NCI-H2081 (cell line): ENCODE data around the gene DOCK3.
A peak's percentile ranks its signal among the peaks of the same experiment; 100 is the strongest.
"Not testable (repeated sequence)": the region's sequence is repeated elsewhere in the genome, so short reads cannot be mapped to it uniquely, and the experiment has no call there.

Source experiments
- DNase-seq, 2 experiments: peaks; one replicate each; lab custom pipeline; 2025; lab: John Stamatoyannopoulos, UW

Gene DOCK3

DNA sequence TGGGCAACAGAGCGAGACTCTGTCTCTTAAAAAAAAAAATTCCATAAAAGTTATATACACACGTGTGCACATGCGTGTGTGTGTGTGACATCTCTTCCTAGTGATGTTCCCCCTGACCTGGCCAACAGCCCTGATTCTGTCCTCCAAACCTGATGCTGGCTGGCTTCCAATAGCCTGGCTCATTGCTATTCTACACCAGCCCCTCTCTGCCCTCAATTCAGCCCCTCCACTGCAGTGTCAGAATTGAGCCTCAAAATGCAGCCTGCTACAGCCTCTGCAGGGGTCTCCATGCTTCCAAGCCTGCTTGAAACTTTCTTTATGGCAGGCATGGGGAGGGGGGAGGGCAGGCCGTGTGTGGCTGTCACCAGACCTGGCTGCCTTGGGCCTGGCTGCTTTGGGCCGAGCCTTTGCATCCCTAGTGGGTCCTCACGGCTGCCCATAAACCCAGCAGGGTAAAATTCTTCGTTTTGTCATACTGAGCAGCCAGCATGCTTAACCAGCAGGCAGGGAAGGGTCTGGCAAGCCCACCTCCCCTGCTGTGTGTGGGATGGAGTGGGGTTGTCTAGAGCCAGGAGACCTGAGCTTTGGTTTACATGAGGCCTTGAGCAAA lies 22.7 kb upstream of the DOCK3 start:
- no peak for DNase-seq

DNA sequence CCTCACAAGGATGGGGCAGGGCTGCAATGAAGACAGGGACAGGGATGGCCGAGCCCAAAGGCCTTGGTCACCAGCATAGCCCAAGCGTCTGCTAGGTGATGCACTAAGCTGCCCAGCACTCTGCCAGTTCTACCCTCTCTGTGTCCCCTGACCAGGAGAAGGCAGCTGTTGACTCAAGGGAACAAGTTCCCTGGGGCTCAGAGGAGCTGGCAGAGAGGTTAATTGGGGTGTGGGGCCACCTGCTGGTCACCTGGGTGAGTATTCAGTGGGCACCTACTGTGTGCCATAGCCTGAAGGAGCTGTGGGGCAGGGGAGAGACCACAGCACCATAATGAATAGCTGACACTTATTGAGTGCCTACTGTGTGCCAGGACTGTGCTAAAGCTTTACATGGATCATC lies 22.0 kb upstream of the DOCK3 start:
- no peak for DNase-seq

DNA sequence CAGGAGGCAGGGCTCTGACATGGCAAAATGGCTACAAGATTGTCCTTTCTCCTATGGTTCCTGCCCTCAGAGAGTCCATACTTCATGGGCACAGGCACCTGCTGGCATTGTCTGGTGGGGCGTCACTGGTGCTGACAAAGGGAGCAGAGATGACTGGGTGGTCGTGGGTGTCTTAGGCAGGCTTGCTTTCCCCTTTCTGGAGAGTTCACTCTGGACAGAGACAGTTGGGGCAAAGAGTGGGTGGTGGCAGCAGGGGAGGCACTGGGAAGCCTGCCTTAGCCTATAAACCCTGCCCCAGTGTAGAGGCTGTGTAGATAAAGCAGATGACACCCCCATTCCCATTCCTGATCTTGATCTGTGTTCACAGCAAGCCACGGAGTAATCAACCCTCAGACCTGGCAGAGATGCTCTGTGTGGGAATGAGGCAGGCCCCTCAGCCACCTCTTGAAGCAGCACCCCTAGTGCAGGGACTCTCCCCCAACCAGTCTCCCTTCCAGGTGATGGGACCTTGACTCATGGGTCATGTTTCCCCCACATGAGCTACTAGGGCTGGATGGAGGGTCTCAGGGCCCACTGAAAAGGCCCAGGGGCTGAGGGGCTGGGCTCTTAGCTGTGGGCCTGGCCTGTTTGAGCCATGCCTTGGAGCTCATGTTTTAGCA lies 20.7 kb upstream of the DOCK3 start:
- DNase-seq, result no peak

GRCh38 chr3:50655009-50655830 lies 19.5 kb upstream of the DOCK3 start:
- DNase-seq, result no peak

GRCh38 chr3:50656417-50657195 lies 18.1 kb upstream of the DOCK3 start:
- DNase-seq, result no peak

DNA sequence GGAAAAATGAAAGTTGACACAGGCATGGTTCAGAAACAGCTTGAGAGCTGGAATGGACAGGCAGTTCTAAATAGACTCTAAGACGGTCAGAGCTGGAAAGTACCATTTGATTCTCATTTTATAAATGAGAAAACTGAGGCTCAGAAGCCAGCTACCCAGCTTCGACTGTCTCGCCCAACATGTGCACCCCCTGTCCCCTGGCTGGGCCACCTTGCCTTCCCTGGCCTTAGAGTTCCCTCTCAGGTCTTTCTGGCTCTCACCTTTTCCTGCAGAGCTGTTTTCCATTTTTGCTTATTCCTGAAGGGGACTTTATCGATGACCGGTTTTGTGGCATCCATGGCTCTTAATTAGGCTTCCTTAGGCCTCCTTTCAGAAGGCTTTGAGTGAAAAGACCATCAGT lies 17.3 kb upstream of the DOCK3 start:
- no peak for DNase-seq

DNA sequence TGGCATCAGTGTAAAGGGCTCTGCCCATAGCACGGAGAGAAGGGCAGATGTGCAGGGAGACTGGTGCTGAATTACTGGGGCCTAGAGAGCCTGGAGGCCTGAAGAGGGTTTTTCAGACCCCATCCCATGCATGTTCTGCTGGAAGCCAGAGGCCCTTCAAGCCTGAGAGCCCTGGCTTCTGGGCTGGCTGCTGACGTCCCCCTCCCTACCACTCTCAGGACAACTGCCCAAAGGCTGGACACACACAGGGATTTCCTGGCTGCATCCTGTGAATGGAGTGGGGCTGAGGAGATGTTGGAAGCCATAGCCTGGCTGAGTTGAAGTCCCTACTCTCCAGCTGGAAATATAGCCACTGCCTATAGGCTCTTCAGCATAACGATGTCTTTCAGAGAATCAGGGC lies 16.9 kb upstream of the DOCK3 start:
- no peak for DNase-seq

DNA sequence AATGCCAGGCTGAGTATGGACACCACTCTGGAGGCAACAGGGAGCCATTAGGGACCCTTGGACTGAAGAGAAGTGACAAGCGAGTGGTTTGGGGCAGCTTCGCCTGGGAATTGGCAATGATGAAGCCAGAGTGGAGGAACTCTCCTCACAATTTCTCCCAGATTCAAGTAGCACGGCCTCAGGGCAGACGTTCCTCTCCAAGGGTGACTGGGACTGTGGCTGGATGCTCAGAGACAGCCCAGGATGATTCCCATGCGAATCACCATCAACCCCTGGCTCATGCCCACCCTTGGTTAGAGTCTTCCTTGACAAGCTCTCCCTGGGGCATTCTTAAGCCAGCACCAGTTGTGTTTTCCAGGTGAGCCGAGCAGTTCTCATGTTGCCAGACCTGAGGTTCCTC lies 16.3 kb upstream of the DOCK3 start:
- no peak for DNase-seq

DNA sequence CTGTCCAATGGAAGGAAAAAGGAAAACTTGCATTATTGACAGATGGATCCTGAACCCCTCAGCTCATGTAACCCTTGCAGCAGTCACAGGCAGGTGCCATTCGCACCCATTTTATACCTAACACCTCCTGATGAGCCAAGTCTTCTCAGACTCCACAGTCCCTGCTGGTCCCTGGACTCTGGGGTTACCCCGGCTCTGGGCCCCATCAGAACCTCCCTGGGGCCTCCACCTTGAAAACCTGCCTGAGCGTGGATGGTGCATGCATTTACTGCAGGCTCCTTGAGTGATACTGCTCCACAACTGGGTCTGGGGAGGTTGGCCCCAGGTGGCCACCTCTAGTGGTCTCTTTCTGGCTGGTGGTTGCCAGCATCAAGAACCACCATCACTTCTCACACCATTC lies 15.9 kb upstream of the DOCK3 start:
- DNase-seq, result no peak

DNA sequence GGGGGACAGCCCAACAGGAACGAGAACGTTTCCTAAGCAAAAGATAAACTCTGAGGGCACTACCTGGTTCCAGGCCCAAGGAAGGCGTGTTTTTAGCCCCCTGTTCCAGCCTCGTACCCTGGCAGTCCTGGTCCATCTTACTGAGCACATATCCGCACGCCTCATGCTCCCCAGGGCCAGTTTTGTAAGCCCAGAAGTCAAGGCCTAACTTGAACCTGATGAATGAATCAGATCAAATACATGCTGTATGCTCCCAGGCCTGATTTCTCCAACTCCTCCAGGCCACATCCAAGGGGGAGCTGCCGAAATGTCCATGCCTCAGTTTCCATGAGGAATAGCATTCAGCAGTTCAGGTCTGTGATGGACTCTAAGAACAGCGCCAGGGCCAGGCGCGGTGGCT lies 14.3 kb upstream of the DOCK3 start:
- no peak for DNase-seq

DNA sequence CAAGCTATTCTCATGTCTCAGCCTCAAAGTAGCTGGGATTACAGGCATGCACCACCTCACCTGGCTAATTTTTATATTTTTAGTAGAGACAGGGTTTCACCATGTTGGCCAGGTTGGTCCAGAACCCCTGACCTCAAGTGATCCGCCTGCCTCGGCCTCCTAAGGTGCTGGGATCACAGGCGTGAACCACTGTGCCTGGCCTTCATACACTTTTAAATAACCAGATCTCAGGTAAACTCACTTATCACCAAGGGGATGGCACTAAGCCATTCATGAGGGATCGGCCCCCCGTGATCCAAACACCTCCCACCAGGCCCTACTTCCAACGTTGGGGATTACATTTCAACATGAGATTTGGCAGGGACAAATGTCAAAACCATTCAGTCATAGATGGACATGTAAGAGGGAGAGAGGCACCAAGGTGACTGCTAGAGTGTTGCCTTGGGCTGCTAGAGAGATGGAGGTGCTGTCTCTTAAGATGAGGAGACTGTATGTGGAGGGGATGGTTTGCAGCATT lies 13.3 kb upstream of the DOCK3 start:
- no peak for DNase-seq

- no peak for DNase-seq
Observed at GRCh38 chr3:50662408-50662807, 12.3 kb upstream of the DOCK3 start.

- no peak for DNase-seq
Observed at GRCh38 chr3:50665081-50665840, 9.5 kb upstream of the DOCK3 start.

DNA sequence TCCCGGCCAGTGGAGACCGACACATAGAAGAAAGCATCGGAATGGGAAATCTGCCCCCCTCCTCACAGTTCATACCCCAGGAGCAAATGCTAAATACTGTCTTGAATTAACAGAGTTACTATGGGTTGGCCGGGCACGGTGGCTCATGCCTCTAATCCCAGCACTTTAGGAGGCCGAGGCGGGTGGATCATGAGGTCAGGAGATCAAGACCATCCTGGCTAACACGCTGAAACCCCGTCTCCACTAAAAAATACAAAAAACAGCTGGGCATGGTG lies 8.9 kb upstream of the DOCK3 start:
- DNase-seq, result not testable (repeated sequence)

- no peak for DNase-seq
Observed at GRCh38 chr3:50666837-50667236, 7.9 kb upstream of the DOCK3 start.

DNA sequence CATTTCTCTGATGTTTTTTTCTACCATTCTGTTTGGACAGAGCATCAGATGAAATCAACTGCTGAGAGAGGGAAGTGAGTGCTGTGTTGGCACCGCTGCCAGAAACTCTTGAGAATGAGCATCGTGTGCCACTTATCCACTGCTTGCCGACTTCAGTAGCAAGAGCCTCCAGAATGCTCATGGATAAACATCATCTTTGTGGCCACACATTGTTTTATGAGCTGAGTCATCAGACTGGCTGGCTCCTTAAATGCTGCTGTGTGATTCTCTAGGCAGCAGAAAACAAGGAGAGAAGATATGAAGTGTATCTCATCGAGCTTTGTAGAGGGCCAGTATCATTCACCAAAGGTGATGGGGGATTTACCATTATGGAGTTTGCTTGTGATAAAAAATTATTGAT lies 3.4 kb upstream of the DOCK3 start:
- DNase-seq, result no peak

GRCh38 chr3:50672656-50673055 lies 2.1 kb upstream of the DOCK3 start:
- no peak for DNase-seq

DNA sequence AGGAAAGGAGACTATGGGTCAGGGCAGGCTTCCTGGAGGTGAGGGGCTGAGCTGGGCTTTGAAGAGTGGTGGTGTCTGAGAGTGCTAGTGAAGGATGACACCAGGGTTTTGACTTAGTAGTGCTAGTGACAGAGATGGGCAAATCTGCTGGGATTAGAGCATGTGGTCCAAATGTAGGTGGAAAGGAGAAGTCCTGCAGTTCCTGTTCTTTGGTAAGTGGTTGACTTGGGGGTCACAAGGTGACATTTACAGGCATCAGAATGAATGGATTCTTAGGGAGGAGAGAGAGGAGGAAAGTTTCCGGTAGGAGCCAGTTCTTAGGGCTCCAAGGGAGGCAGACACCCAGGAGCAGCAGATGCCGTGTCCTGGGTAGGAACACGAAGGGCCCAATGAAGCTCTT lies 796 bp upstream of the DOCK3 start:
- DNase-seq, result no peak

DNA sequence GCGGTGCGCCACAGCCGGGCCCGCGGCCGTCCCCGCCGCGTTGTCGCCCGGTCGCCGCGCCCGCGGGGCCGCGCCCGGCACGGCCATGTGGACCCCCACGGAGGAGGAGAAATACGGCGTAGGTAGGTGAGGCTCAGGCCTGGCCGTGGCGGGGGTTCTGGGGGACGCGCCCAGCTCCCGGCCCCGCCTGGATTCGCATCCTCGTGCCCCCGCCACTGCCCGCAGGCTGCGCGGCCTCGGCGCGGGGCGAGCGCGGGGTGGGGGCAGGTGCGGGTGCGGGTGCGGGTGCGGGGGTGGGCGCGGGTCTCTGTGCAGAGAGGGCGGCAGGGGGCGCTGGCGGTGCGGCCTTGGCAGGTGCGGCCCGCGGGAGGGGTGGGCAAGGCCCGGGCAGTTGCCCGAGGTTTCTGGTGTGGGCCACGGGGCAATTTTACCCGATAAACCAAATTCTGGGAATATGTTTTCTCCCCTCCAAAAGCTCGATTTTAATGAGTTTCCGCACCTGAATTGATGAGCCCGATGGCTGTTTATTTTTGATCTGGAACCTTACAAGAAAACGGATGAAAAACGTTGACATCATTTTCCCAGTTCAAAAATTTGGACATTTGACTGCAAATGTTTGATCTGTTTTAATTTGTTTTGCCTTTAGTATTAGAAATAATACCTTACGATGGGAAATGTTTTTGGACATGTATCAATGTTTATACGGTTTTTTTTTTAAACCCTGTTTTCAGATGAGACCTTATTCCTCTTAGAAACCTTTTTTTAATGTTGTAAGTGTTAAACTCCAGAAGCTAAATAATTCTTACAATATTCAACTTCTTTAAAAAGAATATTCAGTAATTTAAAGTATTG lies 678 bp downstream of the DOCK3 start:
- peak in 1 of 2 experiments; percentile 4 for DNase-seq

DNA sequence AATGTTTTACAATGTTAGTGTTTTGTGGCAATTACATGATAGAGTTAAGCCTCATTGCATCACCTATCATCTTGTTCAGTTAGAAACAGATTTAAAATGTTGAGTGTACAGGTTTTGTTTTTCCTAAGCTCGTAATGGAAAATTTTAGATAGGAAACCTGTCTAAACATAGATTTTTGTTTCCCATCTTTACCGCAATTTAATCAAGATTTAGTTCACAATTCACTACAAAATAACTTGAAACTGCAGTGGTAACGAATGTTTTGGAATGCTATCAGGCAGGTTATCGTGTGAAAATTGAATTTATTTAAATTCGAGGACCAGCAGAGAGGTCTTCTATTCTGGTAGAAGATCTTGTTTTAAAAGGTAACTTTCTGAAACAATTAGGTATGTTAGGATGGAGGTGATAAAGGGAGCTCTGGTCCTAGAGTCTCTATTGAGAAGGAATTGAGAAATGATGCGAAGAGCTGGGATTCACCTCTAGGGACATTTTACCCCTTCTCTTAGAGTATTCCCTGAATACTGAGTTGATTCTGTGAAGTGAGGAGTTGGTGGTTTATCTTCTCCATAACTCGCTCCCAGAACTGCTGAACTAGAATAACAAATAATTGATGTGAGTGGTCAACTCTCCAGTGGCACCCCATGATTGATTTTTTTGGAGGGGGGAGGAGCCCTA lies 1.4 kb downstream of the DOCK3 start:
- no peak for DNase-seq
